Chondrocyte (in vitro differentiated cells): Measurements from ENCODE around the gene TM2D3. TPM values are rescaled to one million over a fixed set of nuclear protein-coding genes. Genes with fewer than 3 reads are reported as not detected.

Experiments
- DNase-seq: peaks from one replicate; pipeline ENCODE4 v3.0.0; 2021; ENCODE audit warnings: mixed read lengths, low spot score
- H3K27ac Mint-ChIP-seq: one replicate; pipeline ENCODE4 v1.8.0; 2021; ENCODE audit warnings: mild to moderate bottlenecking, moderate library complexity, mixed read lengths; ENCODE audit not compliant: unreplicated experiment
- H3K27me3 Mint-ChIP-seq: 2 replicates; pipeline ENCODE4 v1.8.0; 2021; ENCODE audit warnings: low read depth, mixed read lengths
- H3K36me3 Mint-ChIP-seq: 2 replicates; pipeline ENCODE4 v1.8.0; 2021; ENCODE audit warnings: low read depth, mixed read lengths
- H3K4me1 Mint-ChIP-seq: 2 replicates; pipeline ENCODE4 v1.8.0; 2021; ENCODE audit warnings: low read depth, mild to moderate bottlenecking, mixed read lengths
- H3K4me3 Mint-ChIP-seq: one replicate; pipeline ENCODE4 v1.8.0; 2021; ENCODE audit warnings: mild to moderate bottlenecking, moderate library complexity, mixed read lengths; ENCODE audit not compliant: unreplicated experiment
- H3K9me3 Mint-ChIP-seq: 2 replicates; pipeline ENCODE4 v1.8.0; 2021; ENCODE audit warnings: low read depth, mixed read lengths
- total RNA-seq: library from RNA; stranded (reverse); gene quantifications from 3 replicates; pipeline ENCODE4 v1.2.1, GENCODE V29; 2021
- TF ChIP-seq, protein P1 (sequence below): fragments of 200-600 bp; sonication (generic); IDR thresholded peaks from 2 replicates; pipeline ENCODE4 v1.5.0; 2021; ENCODE audit warnings: antibody characterized with exemption, mild to moderate bottlenecking, moderate library complexity

Gene TM2D3
- total RNA-seq, 1 donor from 2014 or later = 44.7 TPM

DNA sequence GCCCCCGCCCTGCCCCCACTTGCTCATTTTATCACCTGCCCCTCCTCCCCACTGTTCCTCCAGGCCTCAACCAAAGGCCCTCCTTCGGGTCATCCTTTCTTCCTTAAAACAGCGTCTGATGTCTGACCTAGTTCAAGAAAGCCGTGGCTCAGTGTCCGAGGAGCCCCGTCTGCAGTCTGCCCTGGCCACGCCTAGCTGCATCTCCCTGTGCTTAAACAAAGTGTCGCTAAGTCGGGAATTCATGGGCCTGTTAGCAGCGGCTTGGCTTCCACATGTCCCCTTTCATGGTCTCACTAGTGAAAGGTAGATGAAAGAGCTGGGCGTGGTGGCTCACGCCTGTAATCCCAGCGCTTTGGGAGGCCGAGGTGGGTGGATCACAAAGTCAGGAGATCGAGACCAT is 41.2 kb downstream of the TM2D3 start:
- DNase-seq = no peak
- TF ChIP-seq, protein P1, sequence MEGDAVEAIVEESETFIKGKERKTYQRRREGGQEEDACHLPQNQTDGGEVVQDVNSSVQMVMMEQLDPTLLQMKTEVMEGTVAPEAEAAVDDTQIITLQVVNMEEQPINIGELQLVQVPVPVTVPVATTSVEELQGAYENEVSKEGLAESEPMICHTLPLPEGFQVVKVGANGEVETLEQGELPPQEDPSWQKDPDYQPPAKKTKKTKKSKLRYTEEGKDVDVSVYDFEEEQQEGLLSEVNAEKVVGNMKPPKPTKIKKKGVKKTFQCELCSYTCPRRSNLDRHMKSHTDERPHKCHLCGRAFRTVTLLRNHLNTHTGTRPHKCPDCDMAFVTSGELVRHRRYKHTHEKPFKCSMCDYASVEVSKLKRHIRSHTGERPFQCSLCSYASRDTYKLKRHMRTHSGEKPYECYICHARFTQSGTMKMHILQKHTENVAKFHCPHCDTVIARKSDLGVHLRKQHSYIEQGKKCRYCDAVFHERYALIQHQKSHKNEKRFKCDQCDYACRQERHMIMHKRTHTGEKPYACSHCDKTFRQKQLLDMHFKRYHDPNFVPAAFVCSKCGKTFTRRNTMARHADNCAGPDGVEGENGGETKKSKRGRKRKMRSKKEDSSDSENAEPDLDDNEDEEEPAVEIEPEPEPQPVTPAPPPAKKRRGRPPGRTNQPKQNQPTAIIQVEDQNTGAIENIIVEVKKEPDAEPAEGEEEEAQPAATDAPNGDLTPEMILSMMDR = no peak
- Mint-ChIP-seq H3K27me3 (peaks cover 3% of the 10 kb centered on the region), H3K27ac (no peak overlapping the region), H3K36me3 (no peaks in the 10 kb centered on the region), H3K4me1 (peaks cover 22% of the 10 kb centered on the region), H3K9me3 (no peaks in the 10 kb centered on the region), H3K4me3 (no peak overlapping the region)

DNA sequence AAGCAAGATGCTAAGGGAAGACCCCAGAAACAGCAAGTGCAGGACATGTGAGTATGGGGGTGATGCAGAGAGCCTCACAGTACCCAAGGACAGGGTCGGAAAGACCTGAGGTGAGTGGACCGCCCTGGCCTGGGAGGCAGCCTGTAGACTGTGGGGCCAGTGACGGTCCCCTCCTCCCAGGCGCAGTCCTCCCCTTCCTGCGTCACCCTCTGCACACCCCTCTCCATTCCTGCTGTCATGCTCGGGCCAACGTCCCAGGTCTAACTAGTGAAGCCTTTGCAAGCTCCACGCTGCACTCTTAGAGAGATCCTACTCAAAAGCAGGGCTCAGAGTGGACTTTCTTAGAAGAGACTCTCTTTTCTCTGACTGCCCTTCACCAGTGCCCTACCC is 41.6 kb downstream of the TM2D3 start:
- H3K4me3 Mint-ChIP-seq = no peak overlapping the region
- no peak overlapping the region for H3K27ac Mint-ChIP-seq
- no peaks in the 10 kb centered on the region for H3K9me3 Mint-ChIP-seq
- H3K27me3 Mint-ChIP-seq = peaks cover 3% of the 10 kb centered on the region
- H3K36me3 Mint-ChIP-seq = no peaks in the 10 kb centered on the region
- TF ChIP-seq, protein P1 = no peak
- DNase-seq = no peak
- peaks cover 18% of the 10 kb centered on the region for H3K4me1 Mint-ChIP-seq

DNA sequence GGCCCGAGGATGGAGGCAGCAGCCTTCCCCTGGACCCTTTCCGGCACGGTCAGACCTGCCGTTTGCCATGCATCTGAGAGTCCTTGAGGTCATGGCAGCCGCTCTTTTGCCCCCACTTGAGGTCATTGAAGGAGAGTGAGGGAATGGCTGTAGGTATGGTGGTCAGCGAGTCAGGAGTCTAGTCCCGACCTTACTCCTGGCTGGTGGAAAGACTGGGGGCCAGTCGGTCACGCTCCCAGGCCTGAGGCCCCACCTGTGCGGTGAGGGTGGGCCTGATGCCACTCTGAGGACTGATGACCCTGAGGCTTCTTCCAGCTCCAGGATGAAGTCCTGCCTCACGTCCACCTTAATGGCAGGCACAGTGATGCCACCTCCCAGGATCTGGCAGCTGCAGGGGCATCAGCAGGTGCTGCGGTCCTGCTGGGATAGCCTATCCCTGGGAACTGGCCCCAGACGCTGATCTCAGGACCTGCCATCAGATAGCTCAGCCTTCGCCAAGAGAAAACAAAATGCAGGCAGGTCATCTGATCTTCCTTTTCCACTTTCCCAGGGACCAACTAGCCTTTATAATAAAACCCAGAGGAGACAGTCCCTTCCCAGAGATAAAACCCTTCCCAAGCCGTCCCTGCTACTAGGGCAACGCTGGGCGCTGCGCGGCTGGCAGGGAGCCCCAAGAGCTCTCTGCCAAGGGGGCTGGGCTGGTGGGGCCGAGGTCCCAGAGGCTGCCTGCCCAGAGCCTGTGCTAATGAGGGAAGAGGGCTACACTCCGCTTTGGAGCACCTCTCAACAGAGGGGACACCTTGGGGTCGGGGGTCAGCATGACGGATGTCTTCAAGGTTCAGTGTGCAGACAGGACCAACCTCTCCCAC is 42.2 kb downstream of the TM2D3 start:
- no peak overlapping the region for H3K27ac Mint-ChIP-seq
- peaks cover 4% of the 10 kb centered on the region for H3K27me3 Mint-ChIP-seq
- peaks cover 16% of the 10 kb centered on the region for H3K4me1 Mint-ChIP-seq

DNA sequence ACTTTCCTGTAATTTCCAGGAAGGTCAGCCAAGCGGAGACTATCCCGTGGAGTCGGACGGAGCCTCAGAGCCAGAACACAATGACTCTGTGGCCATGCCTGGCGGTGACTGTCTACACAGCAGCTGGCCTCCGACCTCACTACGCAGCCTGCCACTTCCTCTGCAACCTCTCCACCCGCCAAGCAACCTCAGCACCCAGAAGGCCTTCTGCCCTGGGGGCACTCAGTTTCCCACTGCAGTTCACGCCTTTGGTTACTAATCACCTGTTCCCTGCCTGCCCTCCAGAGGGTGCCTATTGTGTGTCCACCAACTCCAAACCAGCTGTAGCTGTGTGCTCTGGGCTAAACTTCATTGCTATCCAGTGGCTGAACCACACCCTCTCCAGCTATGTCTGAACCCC is 44.0 kb downstream of the TM2D3 start:
- Mint-ChIP-seq H3K4me1 (peaks cover 5% of the 10 kb centered on the region), H3K36me3 (peaks cover 6% of the 10 kb centered on the region), H3K27ac (no peak overlapping the region), H3K9me3 (peaks cover 9% of the 10 kb centered on the region), H3K4me3 (no peak overlapping the region), H3K27me3 (peaks cover 10% of the 10 kb centered on the region)
- DNase-seq = no peak
- TF ChIP-seq, protein P1 = no peak

More for the DNA sequence above, 42.2 kb downstream of the TM2D3 start:
- no peaks in the 10 kb centered on the region for H3K36me3 Mint-ChIP-seq
- DNase-seq = no peak
- H3K4me3 Mint-ChIP-seq = no peak overlapping the region
- peaks cover 2% of the 10 kb centered on the region for H3K9me3 Mint-ChIP-seq
- TF ChIP-seq, protein P1 = no peak

DNA sequence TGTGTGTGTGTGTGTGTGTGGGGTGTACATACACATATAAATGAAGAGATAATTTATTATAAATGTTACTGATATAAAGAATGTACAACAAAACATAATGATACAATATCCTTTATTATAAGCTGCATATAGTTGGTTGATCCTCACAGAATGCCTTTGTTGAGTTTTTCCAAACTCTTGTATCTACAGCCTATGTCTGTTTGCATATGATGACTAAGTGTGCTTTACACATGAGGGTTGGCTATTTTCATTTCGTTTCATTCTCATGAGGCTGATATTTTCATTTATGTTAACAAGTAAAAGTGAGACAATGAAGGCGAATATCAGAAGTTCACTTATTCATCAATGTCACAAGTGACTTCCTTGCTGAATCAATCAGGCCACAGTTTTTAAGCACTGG is 45.1 kb downstream of the TM2D3 start:
- Mint-ChIP-seq H3K9me3 (peaks cover 9% of the 10 kb centered on the region), H3K27ac (no peak overlapping the region), H3K4me3 (no peak overlapping the region), H3K4me1 (peaks cover 4% of the 10 kb centered on the region), H3K27me3 (peaks cover 10% of the 10 kb centered on the region), H3K36me3 (peaks cover 6% of the 10 kb centered on the region)
- TF ChIP-seq, protein P1 = no peak
- DNase-seq = no peak
